AG08396 (cell line): ENCODE data around the gene CLDN22.

Source experiments
- DNase-seq: peaks from one replicate; pipeline ENCODE4 v3.0.0; 2012; ENCODE audit warnings: low spot score, mixed read lengths

CLDN22 gene

DNA sequence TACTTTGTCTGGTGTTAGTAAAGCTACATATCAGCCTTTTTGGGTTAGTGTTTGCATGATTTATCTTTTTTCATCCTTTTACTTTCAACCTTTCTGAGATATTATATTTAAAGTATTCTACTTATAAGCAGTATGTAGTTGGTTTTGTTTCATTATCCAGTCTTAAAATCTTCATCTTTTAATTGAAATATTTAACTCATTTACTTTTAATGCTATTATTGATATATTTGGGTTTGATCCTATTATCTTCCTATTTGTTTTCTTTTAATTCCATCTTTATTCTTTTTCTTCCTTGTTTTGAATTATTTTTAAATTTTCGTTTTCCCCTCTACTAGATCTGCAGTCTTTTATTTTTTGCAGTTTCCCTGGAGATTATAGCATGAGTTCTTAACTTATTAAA is 44.0 kb downstream of the CLDN22 start:
- DNase-seq = no peak

DNA sequence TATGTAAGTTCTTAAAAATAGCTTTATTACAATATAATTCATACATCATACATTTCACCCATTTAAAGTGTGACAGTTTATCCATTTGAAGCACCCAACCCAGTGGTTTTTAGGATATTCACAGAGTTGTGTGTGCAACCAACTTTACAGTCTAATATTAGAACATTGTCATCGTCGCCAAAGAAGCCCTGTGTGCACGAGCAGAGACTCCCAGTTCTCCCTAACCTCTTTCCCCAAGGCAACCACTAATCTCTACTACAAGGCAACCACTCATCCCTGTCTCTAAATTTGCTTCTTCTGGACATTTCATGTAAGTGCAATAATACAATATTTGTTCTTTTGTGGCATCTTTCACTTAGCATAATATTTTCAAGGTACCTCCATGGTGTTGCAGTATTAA is 47.7 kb downstream of the CLDN22 start:
- DNase-seq = no peak

DNA sequence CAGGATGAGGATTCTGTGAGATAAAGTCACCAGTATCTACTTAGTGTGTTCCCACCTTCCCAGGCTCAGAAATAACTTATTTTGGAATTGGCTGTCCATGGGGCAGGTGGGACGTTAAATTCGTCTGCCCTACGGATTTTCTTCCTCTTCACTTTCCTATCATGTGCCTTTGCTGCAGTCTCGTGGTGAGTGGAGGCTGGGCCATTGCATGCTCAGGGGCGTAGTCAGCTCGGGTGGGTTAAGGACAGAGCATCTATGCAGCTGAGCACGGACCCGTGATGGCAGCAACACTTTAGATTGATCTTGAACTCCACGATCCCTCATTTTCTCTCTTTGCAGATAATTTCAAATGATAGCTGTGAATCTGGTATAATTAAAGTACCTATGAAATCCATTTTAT is 51.5 kb downstream of the CLDN22 start:
- DNase-seq = no peak
